ENCODE results near the gene LGALS13.
A peak's percentile ranks its signal among the peaks of the same experiment; 100 is the strongest.

Gene LGALS13, protein sequence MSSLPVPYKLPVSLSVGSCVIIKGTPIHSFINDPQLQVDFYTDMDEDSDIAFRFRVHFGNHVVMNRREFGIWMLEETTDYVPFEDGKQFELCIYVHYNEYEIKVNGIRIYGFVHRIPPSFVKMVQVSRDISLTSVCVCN

DNA sequence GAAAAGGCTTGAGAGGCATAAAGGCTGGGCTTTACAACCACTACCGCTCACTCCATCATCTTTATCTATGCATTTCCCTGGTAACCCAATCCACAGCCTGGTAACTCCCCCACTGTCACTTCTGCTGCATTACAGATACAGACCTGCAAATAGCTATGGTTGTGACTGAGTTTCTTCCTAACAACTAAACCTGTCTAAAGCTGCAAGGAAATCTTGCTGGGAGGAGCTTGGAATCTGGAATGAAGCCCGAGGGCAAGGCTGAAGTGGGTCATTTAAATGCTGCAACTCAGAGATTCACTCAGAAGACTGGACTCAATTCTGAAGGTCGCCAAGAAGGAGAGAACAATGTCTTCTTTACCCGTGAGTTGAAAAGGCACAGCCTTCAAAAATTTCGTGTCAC is at the start of gene LGALS13:
Gene LGALS13 (plus strand): TSS at position 301 of the 400 bp plus-strand sequence. CDS start 45 bp downstream, at position 346.
- Mint-ChIP-seq H3K9me3 (peaks cover 10% of the 10 kb centered on the region), H3K36me3 (ENCODE audit: low read depth) (no peaks in the 10 kb centered on the region), H3K27ac (no peak within 1 kb of the TSS), H3K4me3 (no peak within 1 kb of the TSS), H3K4me1 (no peaks in the 10 kb centered on the region), H3K27me3 (peaks cover 39% of the 10 kb centered on the region)
- DNase-seq: no peak
- ATAC-seq: no peak

DNA sequence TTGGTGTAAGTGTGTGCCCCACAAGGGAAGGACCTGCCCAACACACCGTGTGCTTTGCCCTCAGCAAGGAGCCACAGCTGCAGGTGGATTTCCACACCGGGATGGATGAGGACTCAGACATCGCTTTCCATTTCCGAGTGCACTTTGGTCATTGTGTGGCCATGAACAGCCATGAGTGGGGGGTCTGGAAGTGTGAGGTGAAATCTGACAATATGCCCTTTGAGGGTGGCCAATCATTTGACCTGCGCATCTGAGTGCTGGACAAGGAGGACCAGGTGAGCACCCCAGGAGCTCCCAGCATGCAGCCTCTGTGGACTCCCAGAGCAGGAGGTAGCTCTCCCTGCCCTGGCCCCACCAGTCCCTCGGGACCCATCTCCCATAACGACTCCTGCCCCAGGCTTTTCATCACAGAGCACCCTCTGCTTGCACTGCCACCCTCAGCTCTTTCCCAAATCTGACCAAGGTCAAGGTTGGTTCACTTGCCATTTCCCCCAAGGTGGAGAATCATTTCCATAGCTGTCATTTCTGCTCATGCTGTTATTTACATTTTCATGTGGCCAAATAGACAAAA is 49.2 kb upstream of the LGALS13 start:
- peaks cover 11% of the 10 kb centered on the region for H3K4me1 Mint-ChIP-seq
- no peaks in the 10 kb centered on the region for H3K9me3 Mint-ChIP-seq
- H3K27me3 Mint-ChIP-seq: no peaks in the 10 kb centered on the region
- DNase-seq (no peak), ATAC-seq (no peak)
- no peaks in the 10 kb centered on the region for H3K36me3 Mint-ChIP-seq (ENCODE audit: low read depth)
- H3K27ac Mint-ChIP-seq: no peak overlapping the region
- no peak overlapping the region for H3K4me3 Mint-ChIP-seq

DNA sequence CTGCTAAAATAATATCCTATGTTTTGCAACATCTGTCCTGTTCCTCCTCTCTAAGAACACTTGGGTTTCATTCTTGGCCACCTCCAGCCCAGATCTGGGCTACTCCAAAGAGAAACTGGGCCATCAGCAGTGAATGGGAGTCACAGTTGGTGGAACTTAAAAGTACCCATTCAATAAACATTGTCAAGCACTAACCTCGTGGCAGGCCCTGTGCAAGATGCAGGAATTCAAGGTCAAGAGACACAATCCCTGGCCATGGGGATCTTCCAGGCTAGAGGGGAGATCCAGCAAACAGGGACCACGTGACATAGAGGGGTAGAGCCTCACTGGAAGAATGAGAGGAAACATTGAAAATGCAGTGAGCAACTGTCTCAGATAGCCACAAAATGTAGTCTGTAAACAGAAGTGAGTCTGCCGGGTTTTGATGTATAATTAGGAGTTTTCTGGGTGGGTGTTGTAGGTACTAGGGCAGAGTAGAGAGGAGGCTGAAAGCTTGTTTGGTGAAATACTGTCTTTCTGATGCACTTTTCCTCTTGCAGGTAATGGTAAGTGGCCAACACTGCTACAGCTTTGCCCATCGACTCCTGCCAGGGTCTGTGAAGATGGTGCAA is 47.5 kb upstream of the LGALS13 start:
- H3K36me3 Mint-ChIP-seq (ENCODE audit: low read depth): no peaks in the 10 kb centered on the region
- H3K4me3 Mint-ChIP-seq: no peak overlapping the region
- H3K4me1 Mint-ChIP-seq: peaks cover 21% of the 10 kb centered on the region
- DNase-seq (no peak), ATAC-seq (no peak)
- no peaks in the 10 kb centered on the region for H3K9me3 Mint-ChIP-seq
- H3K27ac Mint-ChIP-seq: no peak overlapping the region
- H3K27me3 Mint-ChIP-seq: no peaks in the 10 kb centered on the region

GRCh38 chr19:39555883-39556282 is 46.4 kb upstream of the LGALS13 start:
- H3K9me3 Mint-ChIP-seq: no peaks in the 10 kb centered on the region
- DNase-seq (no peak), ATAC-seq (no peak)
- no peak overlapping the region for H3K27ac Mint-ChIP-seq
- no peak overlapping the region for H3K4me3 Mint-ChIP-seq
- no peaks in the 10 kb centered on the region for H3K36me3 Mint-ChIP-seq (ENCODE audit: low read depth)
- no peaks in the 10 kb centered on the region for H3K27me3 Mint-ChIP-seq
- peaks cover 21% of the 10 kb centered on the region for H3K4me1 Mint-ChIP-seq

DNA sequence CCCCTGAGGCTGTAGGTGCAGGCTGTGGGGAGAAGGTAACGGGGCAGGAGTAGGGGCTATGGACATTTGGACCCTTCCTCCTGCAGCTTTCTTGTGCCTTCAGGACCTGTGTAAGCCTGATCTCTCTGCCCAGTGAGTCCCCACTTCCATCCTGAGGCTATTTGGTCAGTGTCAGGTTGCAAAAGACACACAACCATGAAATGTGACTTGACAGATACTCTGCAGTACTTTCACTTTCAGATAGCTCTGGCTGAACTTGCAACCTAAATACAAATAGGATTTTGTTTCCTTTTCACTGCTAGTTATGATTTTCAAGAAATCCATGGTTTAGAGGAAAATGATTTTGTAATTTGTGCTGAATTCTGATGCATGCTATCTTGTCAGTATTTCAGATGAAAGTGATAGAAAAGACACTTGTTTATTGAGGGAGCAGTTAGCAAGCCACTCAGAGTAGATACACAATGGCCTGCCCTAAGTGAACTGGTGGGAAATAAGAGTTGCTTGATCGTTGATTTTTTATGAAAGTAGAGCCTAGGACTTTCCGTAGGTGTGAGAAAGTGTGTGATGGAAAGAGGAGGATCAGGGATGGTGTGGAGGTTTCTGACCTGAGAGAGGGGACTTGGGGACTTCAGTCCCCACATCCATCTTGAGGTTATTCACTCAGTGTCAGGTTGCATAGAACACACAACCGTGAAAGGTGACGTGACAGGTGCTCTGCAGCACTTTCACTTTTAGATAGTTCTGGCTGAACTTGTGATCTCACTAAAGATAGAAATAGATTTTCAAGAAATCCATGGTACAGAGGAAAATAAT is 44.3 kb upstream of the LGALS13 start:
- ATAC-seq: peak; percentile 52
- Mint-ChIP-seq H3K4me3 (peak overlapping the region; percentile 40), H3K27ac (peak overlapping the region; percentile 40), H3K36me3 (ENCODE audit: low read depth) (no peaks in the 10 kb centered on the region), H3K9me3 (no peaks in the 10 kb centered on the region), H3K4me1 (peaks cover 16% of the 10 kb centered on the region), H3K27me3 (no peaks in the 10 kb centered on the region)
- no peak for DNase-seq

DNA sequence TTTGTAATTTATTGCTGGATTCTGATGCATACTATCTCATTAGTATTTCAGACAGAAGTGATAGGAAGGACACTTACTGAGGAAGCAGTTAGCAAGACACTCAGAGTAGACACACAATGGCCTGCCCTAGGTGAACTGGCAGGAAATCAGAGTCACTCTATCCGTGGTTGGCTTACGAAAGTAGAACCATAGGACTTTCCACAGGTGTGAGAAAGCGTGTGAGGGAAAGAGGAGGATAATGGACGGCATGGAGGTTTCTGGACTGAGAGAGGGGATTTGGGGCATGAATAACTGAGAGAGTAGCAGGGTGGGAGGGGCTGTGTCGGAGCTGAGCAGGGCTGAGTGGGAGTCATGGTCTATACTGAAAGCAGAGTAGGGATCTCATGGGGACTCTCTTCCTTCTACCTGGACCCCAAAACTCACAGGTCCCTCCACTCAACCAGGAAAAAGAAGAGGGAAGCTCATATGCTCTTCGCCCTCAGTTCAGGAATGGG is 43.7 kb upstream of the LGALS13 start:
- H3K27me3 Mint-ChIP-seq: no peaks in the 10 kb centered on the region

DNA sequence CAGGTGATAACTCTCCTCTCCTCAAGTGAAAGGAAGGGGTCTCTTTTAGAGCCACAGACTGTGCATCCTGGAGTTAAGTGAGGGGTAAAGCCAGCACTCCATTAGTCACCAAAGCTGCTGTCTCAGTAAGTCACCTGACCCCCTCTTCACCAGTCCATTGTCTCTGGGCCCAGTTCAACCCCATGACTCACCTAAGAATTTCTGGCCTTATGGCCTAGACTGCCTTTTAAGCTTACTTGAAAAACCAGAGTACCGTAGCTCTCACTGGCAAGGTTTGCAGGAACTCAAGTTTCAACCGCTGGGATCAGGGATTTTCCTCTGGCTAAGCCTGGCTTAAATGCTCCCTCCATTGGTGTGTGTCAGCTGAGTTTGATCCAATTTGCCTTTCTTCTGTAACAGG is 38.9 kb upstream of the LGALS13 start:
- H3K36me3 Mint-ChIP-seq (ENCODE audit: low read depth): no peaks in the 10 kb centered on the region
- H3K4me1 Mint-ChIP-seq: peaks cover 8% of the 10 kb centered on the region
- H3K9me3 Mint-ChIP-seq: no peaks in the 10 kb centered on the region
- peaks cover 4% of the 10 kb centered on the region for H3K27me3 Mint-ChIP-seq
- H3K4me3 Mint-ChIP-seq: no peak overlapping the region
- no peak for ATAC-seq
- H3K27ac Mint-ChIP-seq: no peak overlapping the region
- DNase-seq: no peak

More for the DNA sequence above, 43.7 kb upstream of the LGALS13 start:
- Mint-ChIP-seq H3K36me3 (ENCODE audit: low read depth) (no peaks in the 10 kb centered on the region), H3K4me3 (peak overlapping the region; percentile 40), H3K9me3 (no peaks in the 10 kb centered on the region), H3K27ac (peak overlapping the region; percentile 40), H3K4me1 (peaks cover 15% of the 10 kb centered on the region)
- ATAC-seq (peak; percentile 54), DNase-seq (no peak)

- ATAC-seq (no peak), DNase-seq (no peak)
- Mint-ChIP-seq H3K4me1 (no peaks in the 10 kb centered on the region), H3K27me3 (peaks cover 15% of the 10 kb centered on the region), H3K36me3 (ENCODE audit: low read depth) (no peaks in the 10 kb centered on the region), H3K4me3 (no peak overlapping the region), H3K27ac (no peak overlapping the region), H3K9me3 (no peaks in the 10 kb centered on the region)
These were observed 36.3 kb upstream of the LGALS13 start for GRCh38 chr19:39566064-39566463.

DNA sequence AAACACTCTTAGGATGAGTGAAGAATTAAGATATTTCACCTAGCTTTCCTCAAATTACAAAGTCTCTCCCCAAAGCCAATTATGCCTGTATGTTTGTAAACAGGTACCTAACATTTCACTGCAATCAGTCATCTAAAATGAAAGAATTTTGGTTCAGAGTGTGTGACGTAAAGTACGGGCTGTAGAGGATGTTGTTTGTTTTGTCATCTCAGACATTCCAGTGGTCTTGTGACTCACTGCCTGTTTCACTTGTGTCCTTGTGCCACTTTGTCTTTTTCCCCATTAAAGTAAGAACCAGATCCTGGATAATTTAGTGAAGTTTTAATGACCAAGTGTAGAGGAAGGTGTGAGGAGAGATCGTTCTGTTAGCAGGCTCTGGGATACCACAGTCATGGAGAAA is 33.7 kb upstream of the LGALS13 start:
- peaks cover 9% of the 10 kb centered on the region for H3K9me3 Mint-ChIP-seq
- no peak overlapping the region for H3K27ac Mint-ChIP-seq
- no peak for ATAC-seq
- H3K36me3 Mint-ChIP-seq (ENCODE audit: low read depth): no peaks in the 10 kb centered on the region
- H3K27me3 Mint-ChIP-seq: peaks cover 25% of the 10 kb centered on the region
- H3K4me1 Mint-ChIP-seq: no peaks in the 10 kb centered on the region
- DNase-seq: no peak
- no peak overlapping the region for H3K4me3 Mint-ChIP-seq

- DNase-seq: no peak
- ATAC-seq: peak; percentile 78
These were observed 19.9 kb upstream of the LGALS13 start for GRCh38 chr19:39582442-39582841.

DNA sequence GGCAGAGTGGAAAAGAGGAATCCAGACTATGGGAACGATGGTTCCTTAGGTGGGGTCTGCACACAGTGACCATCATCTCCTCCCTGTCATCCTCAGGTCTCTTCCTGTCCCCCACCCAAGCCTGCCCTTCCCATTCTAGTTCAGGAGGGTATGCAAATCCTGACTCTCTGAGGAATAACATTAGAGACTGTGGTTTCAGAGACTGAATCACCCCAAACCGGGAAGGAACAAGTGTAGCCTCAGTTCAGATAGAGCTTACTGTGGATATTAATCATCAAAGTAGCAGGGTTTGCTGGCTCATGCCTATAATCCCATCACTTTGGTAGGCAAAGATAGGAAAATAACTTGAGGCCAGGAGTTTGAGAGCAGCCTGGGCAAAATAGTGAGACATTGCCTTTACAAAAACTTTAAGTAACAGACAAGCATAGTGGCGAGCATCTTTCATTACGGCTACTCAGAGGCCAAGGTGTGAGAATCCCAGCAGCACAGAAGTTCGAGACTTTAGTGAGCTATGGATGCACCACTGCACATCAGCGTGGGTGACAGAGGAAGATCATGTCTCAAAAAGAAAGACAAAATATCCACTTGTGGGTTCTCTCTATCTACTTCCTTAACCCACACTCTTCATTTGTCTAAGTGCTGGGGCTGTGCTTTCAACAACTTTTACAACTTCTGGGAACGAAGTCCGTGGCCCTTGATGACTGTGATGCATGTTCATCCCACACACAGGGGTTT is 19.3 kb upstream of the LGALS13 start:
- Mint-ChIP-seq H3K27ac (no peak overlapping the region), H3K4me3 (no peak overlapping the region), H3K27me3 (peaks cover 42% of the 10 kb centered on the region), H3K4me1 (no peaks in the 10 kb centered on the region), H3K9me3 (peaks cover 4% of the 10 kb centered on the region), H3K36me3 (ENCODE audit: low read depth) (no peaks in the 10 kb centered on the region)
- DNase-seq: no peak
- peak; percentile 36 for ATAC-seq

More at GRCh38 chr19:39582442-39582841, 19.9 kb upstream of the LGALS13 start:
- H3K4me3 Mint-ChIP-seq: no peak overlapping the region
- H3K4me1 Mint-ChIP-seq: no peaks in the 10 kb centered on the region
- peaks cover 42% of the 10 kb centered on the region for H3K27me3 Mint-ChIP-seq
- H3K27ac Mint-ChIP-seq: no peak overlapping the region
- H3K9me3 Mint-ChIP-seq: peaks cover 4% of the 10 kb centered on the region
- no peaks in the 10 kb centered on the region for H3K36me3 Mint-ChIP-seq (ENCODE audit: low read depth)

- H3K36me3 Mint-ChIP-seq (ENCODE audit: low read depth): no peaks in the 10 kb centered on the region
- no peak overlapping the region for H3K27ac Mint-ChIP-seq
- H3K9me3 Mint-ChIP-seq: peaks cover 4% of the 10 kb centered on the region
- peaks cover 36% of the 10 kb centered on the region for H3K27me3 Mint-ChIP-seq
- no peak overlapping the region for H3K4me3 Mint-ChIP-seq
- no peaks in the 10 kb centered on the region for H3K4me1 Mint-ChIP-seq
- ATAC-seq (no peak), DNase-seq (no peak)
These were observed 14.8 kb upstream of the LGALS13 start for GRCh38 chr19:39587496-39587895.

DNA sequence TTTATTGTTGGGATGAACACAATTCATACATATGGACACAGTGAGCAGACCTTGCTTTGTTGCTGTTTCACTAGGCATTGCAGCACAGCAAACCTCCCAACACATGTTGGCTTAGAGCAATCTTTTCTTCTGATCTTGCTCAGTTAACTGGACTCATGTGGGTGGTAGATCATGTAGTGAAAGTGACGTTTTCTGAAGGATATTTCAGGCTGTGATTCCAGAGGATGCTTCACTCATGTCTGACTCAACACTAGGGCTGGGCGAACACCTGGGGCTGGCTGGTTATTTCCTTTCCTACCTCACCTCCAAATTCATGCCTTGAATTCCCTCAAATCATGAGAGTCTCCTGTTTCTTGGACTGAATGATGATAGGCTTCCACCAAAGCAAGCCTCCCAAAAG is 14.3 kb upstream of the LGALS13 start:
- peaks cover 36% of the 10 kb centered on the region for H3K27me3 Mint-ChIP-seq
- H3K27ac Mint-ChIP-seq: no peak overlapping the region
- no peak for DNase-seq
- no peaks in the 10 kb centered on the region for H3K36me3 Mint-ChIP-seq (ENCODE audit: low read depth)
- no peak overlapping the region for H3K4me3 Mint-ChIP-seq
- no peak for ATAC-seq
- H3K9me3 Mint-ChIP-seq: peaks cover 4% of the 10 kb centered on the region
- no peaks in the 10 kb centered on the region for H3K4me1 Mint-ChIP-seq

GRCh38 chr19:39590265-39590664 is 12.1 kb upstream of the LGALS13 start:
- peaks cover 34% of the 10 kb centered on the region for H3K27me3 Mint-ChIP-seq
- H3K9me3 Mint-ChIP-seq: peaks cover 4% of the 10 kb centered on the region
- H3K4me3 Mint-ChIP-seq: no peak overlapping the region
- no peaks in the 10 kb centered on the region for H3K36me3 Mint-ChIP-seq (ENCODE audit: low read depth)
- H3K4me1 Mint-ChIP-seq: no peaks in the 10 kb centered on the region
- ATAC-seq (no peak), DNase-seq (no peak)
- H3K27ac Mint-ChIP-seq: no peak overlapping the region
